Esophagus muscularis mucosa (tissue), 4 donors: Measurements from ENCODE around the gene NUP188.

Experiments used
- CTCF ChIP-seq, 3 experiments: fragments of 200-600 bp in 2 of 3; fragments of 450-650 bp in 1 of 3; sonication (generic) in 2 of 3; IDR thresholded peaks; one replicate each; pipeline ENCODE4 v1.5.1; 2017 to 2019; ENCODE audit warnings: antibody characterized with exemption in 3 of 3, mild to moderate bottlenecking in 2 of 3, moderate library complexity in 1 of 3
- EP300 ChIP-seq: sonication (generic); formaldehyde crosslinking; IDR thresholded peaks from one replicate; pipeline ENCODE4 v1.6.1; 2017; ENCODE audit warnings: antibody characterized with exemption
- POLR2A ChIP-seq: fragments of 450-650 bp; IDR thresholded peaks from one replicate; pipeline ENCODE4 v1.6.1; 2017; ENCODE audit warnings: antibody characterized with exemption, moderate library complexity, mild to moderate bottlenecking, low read depth
- POLR2AphosphoS5 ChIP-seq, 2 donors: sonication (generic); formaldehyde crosslinking; IDR thresholded peaks; one replicate each; pipeline ENCODE4 v1.6.1; 2017; ENCODE audit warnings: antibody characterized with exemption in 2 of 2

DNA sequence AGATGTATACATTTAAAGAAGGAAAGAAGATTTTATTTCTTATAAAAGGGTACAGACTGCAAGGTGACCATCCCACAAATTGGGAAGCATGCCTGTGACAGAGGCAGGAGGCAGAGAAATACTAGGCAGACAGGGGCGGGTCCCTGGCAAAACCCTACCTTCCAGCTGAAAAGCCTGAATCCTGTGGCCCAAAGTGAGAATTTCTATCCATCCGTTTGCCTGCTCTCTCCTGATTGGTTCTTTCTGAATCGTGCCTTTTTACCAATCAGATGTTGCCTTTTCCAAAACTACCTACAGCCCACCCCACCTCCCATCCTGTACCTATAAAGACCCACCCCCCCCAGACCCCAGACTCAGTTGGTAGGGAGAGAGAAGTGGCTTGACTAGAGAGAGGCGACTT lies 84.0 kb downstream of the NUP188 start:
- TF ChIP-seq POLR2A = no peak
- TF ChIP-seq POLR2AphosphoS5 (IDR thresholded peaks at IDR 0.05) = no peak
- TF ChIP-seq CTCF (IDR thresholded peaks at IDR 0.05) = no peak
- no peak for TF ChIP-seq EP300
